HCT116 (cell line): ENCODE data around the gene CALR. TPM values are rescaled to one million over a fixed set of nuclear protein-coding genes. Genes with fewer than 3 reads are reported as not detected.

Experiments used
- ATAC-seq: fragments of 200-7000 bp; cut with Tn5 transposase; 2 replicates; pipeline ENCODE4 v1.9.1; 2020; ENCODE audit warnings: mild to moderate bottlenecking, moderate library complexity
- BruUV-seq: library from RNA; stranded (reverse); fragments of 400-500 nt; replicated peaks from 2 replicates; lab custom pipeline; 2021; lab: Mats Ljungman, UMichigan
- CTCF ChIA-PET: fragments of 300-600 bp; sonication (Branson Sonifier 250); formaldehyde crosslinking; loops from one replicate; lab custom pipeline; 2021; ENCODE audit warnings: antibody characterized with exemption; lab: Charles Lee
- POLR2A ChIA-PET: fragments of 300-600, 350-600 bp; sonication (Branson Sonifier 250); formaldehyde crosslinking; loops from one replicate; lab custom pipeline; 2021; ENCODE audit warnings: antibody characterized with exemption; lab: Charles Lee
- RAD21 ChIA-PET, 2 experiments: fragments of 300-600 bp; sonication (Branson Sonifier 250); formaldehyde crosslinking; loops; one replicate each; lab custom pipeline; 2023; ENCODE audit warnings: low total read pairs in 2 of 2; ENCODE audit not compliant: uncharacterized antibody in 2 of 2, unreplicated experiment in 2 of 2, low non-redundant PET in 1 of 2; lab: Charles Lee
- DNase-seq: peaks from one replicate; pipeline ENCODE4 v3.0.0-alpha.2; 2010; ENCODE audit warnings: low read depth, low spot score
- H2AFZ ChIP-seq: fragments of 200-600 bp; shearing (Covaris generic), sonication (generic); 2 replicates; pipeline ENCODE4 v1.6.1; 2017; ENCODE audit warnings: low read depth, mixed run types, mixed read lengths, antibody characterized with exemption, low read length; ENCODE audit not compliant: poor library complexity, severe bottlenecking
- H3K27ac ChIP-seq: 2 replicates; pipeline ENCODE4 v1.5.1; 2012; ENCODE audit warnings: low read depth, low read length
- H3K27me3 ChIP-seq: fragments of 200-600 bp; sonication (generic); 2 replicates; pipeline ENCODE4 v1.6.1; 2016; ENCODE audit warnings: mixed run types, low read length, mixed read lengths; ENCODE audit not compliant: insufficient read depth
- H3K36me3 ChIP-seq, 2 experiments: fragments of 200-500 bp in 1 of 2; fragments of 200-600 bp in 1 of 2; sonication (Bioruptor generic) in 1 of 2; sonication (generic) in 1 of 2; 2 replicates each; pipeline versions ENCODE4 v1.5.1 to v1.6.1; 2014 to 2016; ENCODE audit warnings: low read length in 2 of 2, inconsistent platforms in 1 of 2, mixed read lengths in 1 of 2, mixed run types in 1 of 2; ENCODE audit not compliant: insufficient read depth in 2 of 2, control insufficient read depth in 1 of 2
- H3K4me1 ChIP-seq, 2 experiments: fragments of 200-600 bp in 1 of 2; sonication (generic) in 1 of 2; 2 replicates each; pipeline versions ENCODE4 v1.5.1 to v1.6.1; 2012 to 2017; ENCODE audit warnings: low read length in 2 of 2, inconsistent platforms in 1 of 2, mild to moderate bottlenecking in 1 of 2, mixed read lengths in 1 of 2, mixed run types in 1 of 2, moderate library complexity in 1 of 2; ENCODE audit not compliant: insufficient read depth in 2 of 2, control insufficient read depth in 1 of 2
- H3K4me2 ChIP-seq: fragments of 200-600 bp; sonication (generic); 2 replicates; pipeline ENCODE4 v1.6.1; 2017; ENCODE audit warnings: mixed run types, low read length, mixed read lengths
- H3K4me3 ChIP-seq, 2 experiments: fragments of 200-600 bp in 1 of 2; sonication (generic) in 1 of 2; replicated peaks in 1 of 2; 2 replicates each; pipeline ENCODE4 v1.5.1; 2011 to 2016; ENCODE audit warnings: low read length in 2 of 2, control low read depth in 1 of 2, low read depth in 1 of 2, mild to moderate bottlenecking in 1 of 2, mixed read lengths in 1 of 2, mixed run types in 1 of 2
- H3K79me2 ChIP-seq: fragments of 200-600 bp; sonication (generic); 2 replicates; pipeline ENCODE4 v1.6.1; 2017; ENCODE audit warnings: mild to moderate bottlenecking, mixed run types, low read length, moderate library complexity, mixed read lengths; ENCODE audit not compliant: insufficient read depth
- H3K9ac ChIP-seq: fragments of 200-600 bp; sonication (generic); 2 replicates; pipeline ENCODE4 v1.6.1; 2016; ENCODE audit warnings: low read length, mixed read lengths
- H3K9me2 ChIP-seq: fragments of 200-600 bp; sonication (generic), shearing (Covaris generic); 2 replicates; pipeline ENCODE4 v1.6.1; 2017; ENCODE audit warnings: mixed run types, mild to moderate bottlenecking, moderate library complexity; ENCODE audit not compliant: insufficient read depth
- H3K9me3 ChIP-seq, 2 experiments: fragments of 200-500 bp in 1 of 2; fragments of 200-600 bp in 1 of 2; sonication (Bioruptor generic) in 1 of 2; sonication (generic) in 1 of 2; 2 replicates each; pipeline ENCODE4 v1.6.1; 2014 to 2017; ENCODE audit warnings: low read length in 2 of 2, mixed read lengths in 2 of 2, inconsistent platforms in 1 of 2, low read depth in 1 of 2, mild to moderate bottlenecking in 1 of 2, mixed run types in 1 of 2, moderate library complexity in 1 of 2; ENCODE audit not compliant: control insufficient read depth in 1 of 2, insufficient read depth in 1 of 2
- H4K20me1 ChIP-seq: fragments of 200-600 bp; sonication (generic), shearing (Covaris generic); 2 replicates; pipeline ENCODE4 v1.6.1; 2017; ENCODE audit warnings: mixed run types, mild to moderate bottlenecking, moderate library complexity; ENCODE audit not compliant: insufficient read depth
- CBX3 ChIP-seq: IDR thresholded peaks from 2 replicates; pipeline ENCODE4 v1.6.1; 2012; ENCODE audit warnings: low read depth
- EGR1 ChIP-seq: IDR thresholded peaks from 2 replicates; pipeline ENCODE4 v1.6.1; 2012; ENCODE audit warnings: low read depth
- EZH2phosphoT487 ChIP-seq: fragments of 200-600 bp; IDR thresholded peaks from 2 replicates; pipeline ENCODE4 v1.6.1; 2018; ENCODE audit warnings: antibody characterized with exemption, borderline replicate concordance
- JUND ChIP-seq: IDR thresholded peaks from 2 replicates; pipeline ENCODE4 v1.6.1; 2012
- MAX ChIP-seq: IDR thresholded peaks from 2 replicates; pipeline ENCODE4 v1.6.1; 2012
- POLR2A ChIP-seq: IDR thresholded peaks from 2 replicates; pipeline ENCODE4 v1.7.0; 2011; ENCODE audit warnings: borderline replicate concordance; ENCODE audit not compliant: insufficient read depth, insufficient read length; ENCODE audit errors: extremely low read depth
- POLR2AphosphoS5 ChIP-seq: IDR thresholded peaks from 2 replicates; pipeline ENCODE4 v1.6.1; 2011; ENCODE audit warnings: mild to moderate bottlenecking, low read depth, low read length, moderate library complexity
- SIN3A ChIP-seq: IDR thresholded peaks from 2 replicates; pipeline ENCODE4 v1.6.1; 2012; ENCODE audit warnings: low read depth
- SP1 ChIP-seq: IDR thresholded peaks from 2 replicates; pipeline ENCODE4 v1.6.1; 2012; ENCODE audit warnings: low read depth
- SRF ChIP-seq: IDR thresholded peaks from 2 replicates; pipeline ENCODE4 v1.6.1; 2012; ENCODE audit warnings: low read depth
- YY1 ChIP-seq: IDR thresholded peaks from 2 replicates; pipeline ENCODE4 v1.6.1; 2011; ENCODE audit warnings: low read length, low read depth, moderate library complexity, mild to moderate bottlenecking; ENCODE audit not compliant: insufficient replicate concordance; ENCODE audit errors: extremely low read depth
- ZBTB33 ChIP-seq: IDR thresholded peaks from 2 replicates; pipeline ENCODE4 v1.6.1; 2011; ENCODE audit warnings: mild to moderate bottlenecking, low read length, moderate library complexity; ENCODE audit not compliant: insufficient replicate concordance; ENCODE audit errors: extremely low read depth
- ZFX ChIP-seq: fragments of 450-650 bp; IDR thresholded peaks from 2 replicates; pipeline ENCODE4 v1.6.1; 2017
- intact Hi-C: fragments of 100-400 bp; cut with micrococcal nuclease; formaldehyde crosslinking; loops from 2 replicates; pipeline ENCODE4 v1.10.0; 2022
- total RNA-seq: library from RNA; stranded (reverse); gene quantifications from one replicate; pipeline ENCODE4 v1.2.1, GENCODE V29; 2021; ENCODE audit not compliant: unreplicated experiment

The CALR gene
- total RNA-seq, 1 experiment from 2014 or later: 739 TPM

GRCh38 chr19:12956446-12957388, 18.3 kb downstream of the CALR start, which contains the start of gene GADD45GIP1:
Gene GADD45GIP1, minus strand, starts transcription at chr19:12957223. Its CDS starts 11 bp downstream, at chr19:12957212.
- Histone ChIP-seq H3K9me2 (no peaks in the 10 kb centered on the region), H3K4me1 (peaks cover 9 to 29% of the 10 kb centered on the region in 2 experiments), H3K9ac (peak within 1 kb of the TSS; percentile 97), H3K27me3 (no peaks in the 10 kb centered on the region), H4K20me1 (no peaks in the 10 kb centered on the region; the same call in 1 of the 2 replicates), H3K9me3 (no peaks in the 10 kb centered on the region), H3K79me2 (peaks cover 45% of the 10 kb centered on the region), H3K4me3 (peak within 1 kb of the TSS; percentile 75 to 92), H3K4me2 (peak within 1 kb of the TSS; percentile 86), H2AFZ (peak within 1 kb of the TSS; percentile 68), H3K27ac (peak within 1 kb of the TSS; percentile 98), H3K36me3 (peaks cover 7 to 27% of the 10 kb centered on the region in 2 experiments; a peak in 2 of 4 replicates)
- no TSS peak for BruUV-seq
- ChIA-PET POLR2A (interaction anchor here (2.0 kb wide), 1 partner anchor 11 kb away, joined by 8 read pairs; the partner anchor contains the start of gene RAD23A), RAD21 (interaction anchor here in 1 of 2 experiments (0.6 kb wide), 1 partner anchor 194 kb away, joined by 4 read pairs; the partner anchor contains the start of genes IER2 and STX10), CTCF (interaction anchor here (3.6 kb wide), 1 partner anchor 9 kb away, joined by 15 read pairs; no protein-coding TSS in a partner anchor)
- intact Hi-C loops: no loop called here
- peak; percentile 91 for ATAC-seq
- TF ChIP-seq EGR1 (peak; percentile 55), EZH2phosphoT487 (no peak), SIN3A (peak; percentile 72), ZFX (peak; percentile 96), POLR2AphosphoS5 (peak; percentile 95), YY1 (peak; percentile 96), SRF (no peak), POLR2A (peak; percentile 95), MAX (peak; percentile 83), CBX3 (peak; percentile 78; the same call in 1 of the 2 replicates), JUND (no peak; the same call in 1 of the 2 replicates), ZBTB33 (peak; percentile 39), SP1 (0 out of 2 replicates have a peak, but pooled peaks have one; percentile 25)
- DNase-seq: peak; percentile 67
